Bronchial epithelial cell (primary cell): ENCODE results near the gene DNAAF5. TPM values are rescaled to one million over a fixed set of nuclear protein-coding genes. Genes with fewer than 3 reads are reported as not detected.

Experiments used
- DNase-seq: peaks from one replicate; pipeline ENCODE4 v3.0.0-alpha.2; 2010; ENCODE audit warnings: low read depth
- FAIRE-seq: peaks from 2 replicates; lab custom pipeline; 2011; peaks lifted over from hg19 to GRCh38; lab: Jason Lieb, UNC
- H3K27me3 ChIP-seq: 2 replicates; pipeline ENCODE4 v1.5.1; 2011; ENCODE audit warnings: low read length; ENCODE audit not compliant: control insufficient read depth, insufficient read depth
- H3K36me3 ChIP-seq: 2 replicates; pipeline ENCODE4 v1.5.1; 2011; ENCODE audit warnings: low read length; ENCODE audit not compliant: control insufficient read depth, insufficient read depth
- H3K4me3 ChIP-seq: 2 replicates; pipeline ENCODE4 v1.5.1; 2011; ENCODE audit warnings: mild to moderate bottlenecking, low read depth, low read length, control low read depth
- CTCF ChIP-seq: IDR thresholded peaks from 2 replicates; pipeline ENCODE4 v1.5.1; 2011; ENCODE audit warnings: mild to moderate bottlenecking, moderate library complexity, low read length, control low read depth, inconsistent platforms; ENCODE audit not compliant: insufficient read depth, severe bottlenecking
- total RNA-seq: library from RNA; depleted of rRNA; stranded (reverse); fragments of >200 nt; gene quantifications from 2 replicates; pipeline ENCODE4 v1.2.1, GENCODE V29; 2014

The DNAAF5 gene
- total RNA-seq, 1 donor from 2014 or later: 9.7 TPM

GRCh38 chr7:744854-745430 is 18.4 kb downstream of the DNAAF5 start:
- DNase-seq (no peak), FAIRE-seq (no peak)
- TF ChIP-seq CTCF: no peak

DNA sequence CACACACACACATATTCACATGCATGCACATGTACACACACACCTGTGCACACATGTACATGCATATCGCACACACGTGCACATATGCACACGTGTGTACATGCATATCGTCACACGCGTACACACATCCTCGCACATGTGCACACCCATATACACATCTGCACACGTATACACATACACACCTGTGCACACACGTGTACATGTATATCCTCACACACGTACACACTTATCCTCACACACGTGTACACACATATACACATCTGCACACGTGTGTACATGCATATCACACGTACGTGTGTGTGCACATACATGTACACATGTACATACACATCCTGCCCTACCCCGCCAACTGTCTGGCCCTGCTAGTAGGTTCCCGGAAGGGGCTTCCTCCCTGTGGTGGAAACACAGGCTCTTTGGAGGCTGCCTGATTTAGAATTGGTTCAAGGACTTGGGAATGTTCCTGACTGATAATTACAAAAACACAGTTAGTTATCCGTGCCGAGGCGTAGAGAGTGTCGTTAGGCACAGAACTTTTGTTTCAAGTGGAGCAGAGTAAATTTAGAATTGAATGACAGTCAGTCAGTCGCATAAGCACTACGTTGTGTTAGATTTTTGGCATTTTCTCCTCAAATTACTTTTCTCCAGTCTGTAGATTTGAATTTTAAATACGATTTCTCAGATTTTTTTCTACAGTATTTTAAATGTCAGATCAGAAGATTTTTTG is 19.1 kb downstream of the DNAAF5 start:
- DNase-seq (no peak), FAIRE-seq (peak; percentile 92)
- Histone ChIP-seq H3K4me3 (no peak overlapping the region), H3K27me3 (no peaks in the 10 kb centered on the region), H3K36me3 (peaks cover 14% of the 10 kb centered on the region)
- TF ChIP-seq CTCF: no peak

More at GRCh38 chr7:744854-745430, 18.4 kb downstream of the DNAAF5 start:
- H3K36me3 ChIP-seq: peaks cover 19% of the 10 kb centered on the region
- no peaks in the 10 kb centered on the region for H3K27me3 ChIP-seq
- no peak overlapping the region for H3K4me3 ChIP-seq

DNA sequence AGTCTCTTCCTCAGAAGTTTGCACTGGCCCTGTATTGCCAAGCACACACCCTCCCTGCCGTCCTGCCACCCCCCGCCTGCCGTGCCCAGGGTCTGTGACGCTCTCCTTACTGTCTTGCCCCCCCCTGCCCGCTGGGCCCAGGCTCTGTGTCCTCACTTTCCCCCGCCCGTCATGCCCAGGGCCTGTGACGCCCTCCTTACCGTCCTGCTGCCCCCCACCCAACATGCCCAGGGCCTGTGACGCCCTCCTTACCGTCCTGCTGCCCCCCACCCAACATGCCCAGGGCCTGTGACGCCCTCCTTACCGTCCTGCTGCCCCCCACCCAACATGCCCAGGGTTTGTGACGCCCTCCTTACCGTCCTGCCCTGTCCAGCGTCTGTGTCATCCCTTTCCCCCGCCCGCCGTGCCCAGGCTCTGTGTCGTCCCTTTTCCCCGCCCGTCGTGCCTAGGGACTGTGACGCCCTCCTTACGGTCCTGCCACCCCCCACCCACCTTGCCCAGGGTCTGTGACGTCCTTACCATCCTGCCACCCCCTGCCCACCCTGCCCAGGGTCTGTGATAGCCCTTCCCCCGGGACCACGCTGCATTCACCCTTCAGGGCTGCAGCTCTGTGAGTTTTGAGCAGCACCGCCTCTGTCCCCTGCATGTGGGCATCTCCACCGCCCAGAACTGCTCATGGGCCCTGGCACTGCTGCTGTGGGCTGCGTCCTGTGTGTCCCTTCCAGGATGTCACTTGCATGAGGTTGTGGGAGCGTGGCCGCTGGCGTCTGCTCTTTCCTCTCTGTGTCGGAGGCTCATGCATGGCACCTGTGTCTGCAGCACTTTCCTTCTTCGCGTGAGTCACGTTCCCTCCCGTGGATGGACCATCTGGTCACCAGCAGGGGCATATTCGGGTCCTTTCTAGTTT is 19.9 kb downstream of the DNAAF5 start:
- H3K27me3 ChIP-seq: no peaks in the 10 kb centered on the region
- FAIRE-seq (no peak), DNase-seq (no peak)
- H3K4me3 ChIP-seq: no peak overlapping the region
- H3K36me3 ChIP-seq: peaks cover 8% of the 10 kb centered on the region
- TF ChIP-seq CTCF: no peak

DNA sequence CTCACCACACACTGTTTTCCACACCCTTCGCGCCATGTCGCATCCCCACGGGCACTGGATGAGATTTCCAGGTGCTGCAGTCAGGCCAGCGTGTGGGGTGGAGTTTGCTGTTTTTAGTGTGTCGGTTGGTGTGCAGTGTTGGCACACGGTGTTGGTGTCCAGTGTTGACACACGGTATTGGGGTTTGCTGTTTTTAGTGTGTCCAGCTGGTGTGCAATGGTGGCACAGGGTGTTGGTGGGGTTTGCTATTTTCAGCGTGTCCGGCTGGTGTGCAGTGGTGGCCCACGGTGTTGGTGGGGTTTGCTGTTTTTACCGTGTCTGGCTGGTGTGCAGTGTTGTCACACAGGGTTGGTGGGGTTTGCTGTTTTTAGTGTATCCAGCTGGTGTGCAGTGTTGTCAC is 20.7 kb downstream of the DNAAF5 start:
- peaks cover 5% of the 10 kb centered on the region for H3K36me3 ChIP-seq
- no peak for DNase-seq
- H3K27me3 ChIP-seq: no peaks in the 10 kb centered on the region
- H3K4me3 ChIP-seq: no peak overlapping the region
- no peak for TF ChIP-seq CTCF
- no peak for FAIRE-seq

DNA sequence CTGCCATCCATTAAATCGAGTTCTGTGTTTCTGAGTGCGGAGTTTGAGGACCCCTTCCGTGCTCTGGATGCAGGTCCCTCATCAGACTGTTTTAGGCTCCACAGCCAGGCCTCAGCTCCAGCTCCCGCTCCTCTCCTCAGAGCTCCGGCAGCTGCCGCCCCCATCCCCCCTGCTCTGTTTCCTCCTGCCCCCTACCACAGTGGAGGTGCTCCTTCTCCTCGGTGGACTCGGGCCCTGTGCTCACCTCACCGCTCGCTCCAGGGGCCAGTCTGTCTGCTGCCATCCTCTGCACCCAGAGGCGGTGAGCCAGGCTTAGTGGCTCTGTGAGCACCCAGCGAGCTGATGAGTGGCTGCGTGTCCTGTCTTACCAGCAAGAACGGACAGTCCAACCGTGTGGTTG is 21.9 kb downstream of the DNAAF5 start:
- Histone ChIP-seq H3K36me3 (peaks cover 7% of the 10 kb centered on the region), H3K27me3 (no peaks in the 10 kb centered on the region), H3K4me3 (no peak overlapping the region)
- FAIRE-seq (no peak), DNase-seq (no peak)
- no peak for TF ChIP-seq CTCF
